ENCODE measurements around the gene ADAMTS17.

Gene ADAMTS17

GRCh38 chr15:100276506-100276905 lies 65.3 kb downstream of the ADAMTS17 start:
- DNase-seq (ENCODE audit: low read depth), result no peak

DNA sequence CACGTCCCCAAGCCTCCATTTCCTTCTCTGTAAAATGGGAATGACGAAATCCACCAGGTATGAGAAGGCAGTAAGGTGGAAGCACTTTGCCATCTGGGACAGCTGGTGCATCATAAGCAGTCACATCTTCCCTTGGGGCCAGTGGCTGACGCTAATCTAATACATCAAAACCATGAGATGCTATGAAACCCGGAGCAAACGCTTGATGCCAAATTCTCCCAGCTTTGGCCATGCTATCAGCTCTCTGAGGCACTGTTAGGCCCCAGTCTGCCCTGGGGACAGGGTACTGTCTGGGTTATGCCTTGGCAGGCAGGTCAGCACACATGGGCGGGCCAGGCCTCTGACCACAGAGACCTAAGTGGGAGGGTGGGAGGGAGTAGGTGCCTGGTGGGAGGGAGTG lies 66.1 kb downstream of the ADAMTS17 start:
- DNase-seq (ENCODE audit: low read depth), result no peak

GRCh38 chr15:100269831-100270230 lies 71.9 kb downstream of the ADAMTS17 start:
- DNase-seq (ENCODE audit: low read depth), result no peak

- no peak for DNase-seq (ENCODE audit: low read depth)
Measured at GRCh38 chr15:100266166-100266565, 75.6 kb downstream of the ADAMTS17 start.

GRCh38 chr15:100265641-100266035 lies 76.1 kb downstream of the ADAMTS17 start:
- DNase-seq (ENCODE audit: low read depth), result no peak

DNA sequence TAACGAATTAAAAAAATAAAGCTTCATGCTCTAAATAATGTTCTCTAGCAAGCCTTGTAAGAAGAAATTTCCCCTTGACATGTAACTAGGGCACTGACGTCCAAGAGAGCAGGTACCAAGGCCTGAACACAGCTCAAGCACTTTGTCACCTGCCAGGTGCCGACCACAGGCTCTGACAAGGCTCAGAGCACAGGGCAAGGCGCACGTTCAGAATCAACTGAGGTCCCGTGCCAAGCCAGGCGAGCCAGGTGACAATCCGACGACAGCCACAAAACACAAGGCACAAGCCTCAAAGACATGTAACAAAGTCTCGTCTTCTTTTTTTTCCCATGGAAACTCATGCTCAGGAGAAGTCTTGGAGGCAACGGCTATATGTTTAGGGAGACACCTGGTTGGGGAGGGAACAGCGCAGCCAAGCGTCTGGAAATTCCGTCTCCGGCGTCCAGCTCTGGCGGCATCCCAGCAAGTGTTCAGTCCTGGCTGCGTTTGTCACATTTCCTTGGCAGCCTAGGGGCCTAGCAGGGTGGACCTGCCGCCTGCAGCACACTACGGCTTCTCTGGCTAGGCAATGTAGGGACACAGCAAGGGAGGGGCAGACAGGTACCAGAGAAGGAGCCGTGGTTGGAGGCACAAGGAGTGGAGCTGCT lies 76.7 kb downstream of the ADAMTS17 start:
- DNase-seq (ENCODE audit: low read depth), result no peak

DNA sequence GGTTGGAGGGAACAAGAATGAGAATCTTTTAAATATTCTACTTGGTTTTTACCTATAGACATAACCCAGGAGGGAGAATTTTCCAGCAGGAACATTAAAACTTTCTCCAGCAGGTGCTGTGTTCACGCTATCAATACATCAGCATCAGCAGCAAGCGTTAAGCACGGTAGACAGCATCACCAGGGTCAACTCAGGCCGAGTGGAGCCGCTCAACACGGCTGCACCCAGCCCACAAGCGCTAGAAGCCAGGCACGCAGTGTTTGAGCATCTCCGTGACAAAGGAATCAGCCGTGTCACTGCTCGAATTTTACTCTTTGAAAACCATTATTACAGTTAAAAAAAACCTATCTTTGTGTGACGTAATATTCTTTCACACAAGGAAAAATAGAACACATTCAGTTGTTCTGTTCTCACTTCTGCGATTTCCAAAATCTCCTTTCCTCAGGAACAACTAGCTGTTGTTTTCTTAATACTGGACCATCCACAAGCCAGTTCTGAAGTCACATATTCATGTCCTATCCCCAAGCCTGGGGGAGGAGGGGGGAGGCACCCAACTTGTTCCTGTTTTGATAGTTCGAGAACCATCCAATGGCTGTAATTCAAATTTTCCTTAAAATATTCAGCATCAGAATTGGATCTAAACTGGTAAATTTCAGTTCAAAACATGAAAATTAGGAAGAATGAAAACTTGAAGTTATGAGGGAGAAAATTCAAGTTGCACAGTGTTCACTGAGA lies 77.9 kb downstream of the ADAMTS17 start:
- no peak for DNase-seq (ENCODE audit: low read depth)

- no peak for DNase-seq (ENCODE audit: low read depth)
Measured at GRCh38 chr15:100263031-100263430, 78.7 kb downstream of the ADAMTS17 start.

- no peak for DNase-seq (ENCODE audit: low read depth)
Measured at GRCh38 chr15:100261302-100262240, 80.2 kb downstream of the ADAMTS17 start.

GRCh38 chr15:100259266-100259665 lies 82.5 kb downstream of the ADAMTS17 start:
- DNase-seq (ENCODE audit: low read depth), result no peak

DNA sequence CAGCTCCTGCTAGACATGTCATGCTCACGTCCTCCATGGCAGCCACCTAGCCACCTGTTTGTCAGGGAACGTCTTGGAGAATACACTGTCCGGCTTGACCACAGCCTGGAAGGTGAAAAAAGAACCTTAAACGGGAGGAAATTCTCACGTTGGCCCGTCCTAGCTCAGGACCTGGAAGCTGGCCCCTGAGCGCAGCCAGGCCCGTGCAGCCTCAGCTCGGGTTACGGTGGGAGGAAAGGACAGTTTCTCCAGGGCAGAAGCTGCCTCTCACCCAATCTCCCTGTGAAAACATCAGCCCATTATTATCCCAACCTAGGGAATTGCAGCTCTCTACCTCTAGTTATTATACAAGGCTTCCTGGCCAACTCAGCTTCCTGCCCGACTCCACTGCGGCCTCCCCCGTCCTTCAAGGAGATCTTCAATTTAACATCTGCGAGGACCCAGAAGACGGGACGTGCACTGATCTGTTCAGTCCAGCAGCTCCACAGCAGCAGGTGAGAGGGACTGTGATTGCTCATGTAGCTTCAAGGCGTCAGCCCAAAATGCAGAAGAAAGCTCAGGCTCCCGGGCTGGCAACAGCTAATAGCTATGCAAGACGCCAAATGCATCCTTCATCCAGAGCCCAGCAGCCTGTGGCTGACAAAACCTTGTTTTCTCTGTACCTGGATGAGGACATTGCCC lies 84.7 kb downstream of the ADAMTS17 start:
- no peak for DNase-seq (ENCODE audit: low read depth)

DNA sequence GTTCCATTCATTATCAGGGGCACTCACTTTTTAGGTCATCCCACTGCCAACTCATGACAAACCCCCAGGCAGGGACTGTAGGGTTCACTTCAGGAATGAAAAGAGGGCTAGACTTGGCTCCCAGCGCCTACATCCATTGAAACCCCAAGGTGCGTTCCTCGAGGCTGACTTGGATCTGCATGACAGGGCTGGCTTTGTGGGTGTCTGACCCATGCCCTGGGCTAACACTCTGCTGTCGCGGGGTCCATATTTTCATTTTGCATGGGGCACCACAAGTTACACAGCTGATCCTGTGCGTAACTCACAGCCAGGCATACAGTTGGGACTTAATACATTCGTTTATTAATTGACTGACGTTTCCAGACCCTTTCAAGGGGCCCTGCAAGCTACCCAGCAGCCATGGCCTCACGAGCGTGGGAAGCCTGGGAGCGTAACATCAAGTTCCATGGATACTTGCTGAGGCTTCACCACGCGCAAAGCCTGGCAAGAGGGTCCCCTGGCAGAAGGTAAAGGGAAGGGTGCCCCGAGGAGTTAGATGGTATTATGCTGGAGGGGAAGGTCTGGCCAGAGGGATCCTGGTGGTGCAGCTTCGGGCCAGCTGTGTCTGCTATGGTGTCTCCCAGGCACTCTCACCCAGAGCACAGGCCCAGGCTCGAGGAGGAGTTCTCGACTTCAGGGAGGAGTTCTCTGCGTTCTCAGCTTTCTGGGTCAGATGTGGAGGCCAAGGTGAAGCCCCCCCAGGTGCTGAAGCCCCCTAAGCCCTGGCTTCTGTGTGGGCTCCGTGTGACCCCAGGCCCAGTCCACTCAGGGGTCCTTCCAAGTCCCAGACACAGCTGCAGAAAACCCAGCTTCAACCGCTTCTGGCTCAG lies 85.4 kb downstream of the ADAMTS17 start:
- DNase-seq (ENCODE audit: low read depth), result no peak

DNA sequence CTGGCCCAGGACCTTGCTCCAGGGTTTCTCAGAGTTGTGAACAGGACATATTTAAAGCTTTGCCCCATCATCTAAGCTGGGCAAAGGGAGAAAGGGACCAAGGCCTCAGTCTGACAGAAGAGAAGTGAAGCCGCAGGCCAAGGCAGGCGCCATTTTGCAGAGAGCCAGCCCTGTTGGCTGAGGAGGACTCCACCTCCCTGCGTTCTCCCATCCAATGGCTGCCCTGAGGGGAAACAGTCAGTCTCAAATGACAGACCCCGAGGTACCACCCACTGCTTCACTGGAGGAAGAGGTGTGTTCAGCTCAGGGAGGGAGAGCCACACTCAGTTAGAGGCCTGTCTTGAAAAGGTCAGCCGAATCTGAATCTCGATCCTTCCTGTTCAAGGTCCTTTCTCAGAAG lies 86.1 kb downstream of the ADAMTS17 start:
- DNase-seq (ENCODE audit: low read depth), result no peak

DNA sequence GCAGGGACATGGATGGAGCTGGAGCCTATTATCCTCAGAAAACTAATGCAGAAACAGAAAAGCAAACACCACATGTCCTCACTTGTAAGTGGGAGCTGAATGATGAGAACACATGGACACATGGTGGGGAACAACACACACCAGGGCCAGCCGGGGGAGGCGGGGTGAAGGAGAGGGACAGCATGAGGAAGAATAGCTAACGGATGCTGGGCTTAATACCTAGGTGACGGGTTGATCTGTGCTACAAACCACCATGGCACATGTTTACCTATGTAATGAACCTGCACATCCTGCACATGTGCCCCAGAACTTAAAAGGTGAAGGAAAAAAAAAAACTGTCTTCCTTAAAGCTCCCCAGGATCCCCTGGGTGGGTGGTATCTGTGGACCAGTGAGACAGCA lies 87.1 kb downstream of the ADAMTS17 start:
- DNase-seq (ENCODE audit: low read depth), result no peak

GRCh38 chr15:100254285-100254684 lies 87.5 kb downstream of the ADAMTS17 start:
- no peak for DNase-seq (ENCODE audit: low read depth)

DNA sequence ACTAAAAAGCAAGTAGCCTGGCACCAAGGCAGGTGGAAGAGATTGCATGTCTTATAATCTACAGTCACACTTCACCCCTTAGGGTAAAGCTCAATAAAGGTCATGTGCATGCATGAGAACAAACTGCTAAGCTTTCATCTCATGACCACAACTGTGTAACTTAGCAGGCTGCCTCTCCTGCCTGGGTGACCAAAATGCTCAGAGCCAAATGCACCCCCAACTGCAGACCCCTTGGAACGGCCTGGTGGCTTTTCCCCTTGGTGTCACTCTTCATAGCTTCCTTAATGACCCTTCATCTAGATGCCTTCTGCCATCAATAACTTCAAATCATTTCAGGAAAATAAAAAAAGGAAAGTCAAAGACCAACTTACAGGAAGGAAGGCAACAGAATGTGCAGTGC lies 88.1 kb downstream of the ADAMTS17 start:
- DNase-seq (ENCODE audit: low read depth), result no peak

DNA sequence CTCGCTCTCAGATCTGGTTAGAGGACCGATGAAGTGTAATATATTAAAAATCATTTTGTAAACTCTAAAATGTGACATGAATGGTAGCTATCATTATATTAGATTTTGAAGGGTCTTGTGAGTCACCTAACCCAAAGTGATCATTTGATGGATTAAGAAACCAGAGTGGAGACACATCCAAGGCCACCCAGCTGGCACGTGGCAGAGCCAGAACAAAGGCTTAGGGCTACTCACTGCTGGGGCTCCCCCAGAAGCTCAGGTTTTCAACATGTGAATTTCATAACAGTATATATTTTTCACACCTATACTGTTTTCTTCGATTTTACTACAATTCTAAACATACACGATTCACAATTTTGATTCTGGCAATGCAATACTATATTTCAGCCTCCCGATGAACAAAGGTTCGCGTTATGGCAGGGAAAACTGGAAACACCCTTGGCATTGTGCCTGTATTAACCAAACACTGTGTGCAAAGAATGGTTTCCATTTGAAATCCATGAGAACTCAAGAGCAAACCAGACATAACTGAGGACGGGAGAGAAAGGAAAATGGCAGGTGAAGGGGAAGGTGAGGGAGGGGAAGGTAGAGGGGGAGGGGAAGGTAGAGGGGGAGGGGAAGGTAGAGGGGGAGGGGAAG lies 88.9 kb downstream of the ADAMTS17 start:
- DNase-seq (ENCODE audit: low read depth), result no peak

DNA sequence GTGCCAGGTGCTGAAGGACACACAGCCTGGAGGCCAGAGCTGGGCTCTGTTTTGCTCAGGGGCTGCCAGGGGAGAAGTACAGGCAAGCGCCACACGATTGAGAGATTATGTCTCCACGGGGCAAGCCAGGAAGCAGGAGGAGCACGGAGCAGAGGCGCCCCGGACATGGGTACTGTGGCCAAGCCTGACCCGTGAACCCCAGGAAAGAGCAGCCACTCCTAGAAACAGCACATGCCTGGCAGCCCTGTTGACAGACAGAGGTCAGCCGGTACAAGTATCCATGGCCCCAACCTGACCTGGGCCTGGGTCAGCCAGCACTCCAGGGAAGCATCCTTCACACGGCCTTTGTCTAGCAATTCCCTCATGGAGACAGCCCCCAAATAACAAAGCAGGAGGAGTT lies 89.4 kb downstream of the ADAMTS17 start:
- DNase-seq (ENCODE audit: low read depth), result no peak

DNA sequence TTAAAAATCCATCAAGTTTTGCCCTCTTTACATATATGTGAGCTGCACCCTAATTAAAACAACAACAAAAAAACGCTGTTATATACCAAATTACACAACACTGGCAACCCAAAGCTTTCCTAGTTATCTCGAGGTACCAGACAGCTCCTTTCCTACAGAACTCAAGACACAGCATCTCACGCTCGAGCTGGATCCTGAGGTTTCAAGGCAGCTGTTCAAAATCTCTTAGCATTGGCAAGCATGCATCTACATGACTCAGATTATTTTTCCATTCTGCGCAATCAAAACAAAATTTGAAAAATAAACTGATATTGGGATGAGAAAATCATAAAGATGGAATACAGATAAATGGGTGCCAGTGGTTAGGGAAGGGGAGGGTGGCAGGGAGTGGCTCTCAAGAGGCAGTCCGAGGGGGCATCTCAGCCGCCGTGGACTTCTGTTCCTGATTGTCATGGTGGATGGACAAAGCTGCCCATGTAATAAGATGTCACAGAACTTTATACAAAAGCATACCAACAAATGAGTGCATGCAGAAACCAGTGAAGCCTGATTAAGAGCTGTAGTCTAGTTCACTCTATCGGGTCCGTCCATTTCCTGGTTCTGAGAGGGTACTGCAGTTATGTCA lies 91.5 kb downstream of the ADAMTS17 start:
- no peak for DNase-seq (ENCODE audit: low read depth)

GRCh38 chr15:100249096-100249815 lies 92.5 kb downstream of the ADAMTS17 start:
- DNase-seq (ENCODE audit: low read depth), result no peak
